ENCODE data around the gene SLCO4A1.

The SLCO4A1 gene

DNA sequence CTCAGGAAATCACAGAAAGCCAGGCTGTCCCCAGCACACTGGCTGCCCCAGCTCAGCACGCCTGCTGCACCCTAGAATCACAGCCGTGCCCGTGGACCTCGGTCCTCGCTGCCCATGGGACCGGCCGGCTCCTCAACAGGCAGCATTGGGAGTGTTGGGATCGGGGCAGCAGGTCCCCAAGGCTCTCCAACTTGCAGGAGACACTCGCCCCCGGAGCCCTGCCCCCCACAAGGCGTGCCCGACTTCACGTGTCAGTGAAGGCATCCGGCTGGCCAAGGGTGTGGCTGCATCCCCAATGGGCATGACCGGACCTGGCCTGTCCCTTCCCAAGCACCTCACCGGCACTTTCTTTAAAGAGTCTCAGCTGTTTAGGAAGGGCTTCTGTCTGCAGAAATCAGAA lies 63.3 kb downstream of the SLCO4A1 start:
- DNase-seq: no peak

DNA sequence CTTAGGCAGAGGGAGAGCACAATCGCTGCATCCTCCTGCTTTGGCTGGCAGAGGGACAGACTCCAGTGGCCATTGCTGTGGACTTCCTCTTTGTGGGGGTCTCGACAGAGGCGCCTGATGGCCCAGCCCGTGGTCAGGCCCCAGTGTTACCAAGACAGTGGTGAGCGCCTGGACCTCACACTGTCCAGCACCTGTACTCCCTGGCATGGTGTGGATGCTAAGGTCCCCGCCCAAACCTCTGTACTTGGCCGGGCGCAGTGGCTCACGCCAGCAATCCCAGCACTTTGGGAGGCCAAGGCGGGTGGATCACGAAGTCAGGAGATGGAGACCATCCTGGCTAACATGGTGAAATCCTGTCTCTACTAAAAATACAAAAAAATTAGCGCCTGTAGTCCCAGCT lies 64.0 kb downstream of the SLCO4A1 start:
- DNase-seq: no peak

GRCh38 chr20:62706857-62707256 lies 64.6 kb downstream of the SLCO4A1 start:
- no peak for DNase-seq

DNA sequence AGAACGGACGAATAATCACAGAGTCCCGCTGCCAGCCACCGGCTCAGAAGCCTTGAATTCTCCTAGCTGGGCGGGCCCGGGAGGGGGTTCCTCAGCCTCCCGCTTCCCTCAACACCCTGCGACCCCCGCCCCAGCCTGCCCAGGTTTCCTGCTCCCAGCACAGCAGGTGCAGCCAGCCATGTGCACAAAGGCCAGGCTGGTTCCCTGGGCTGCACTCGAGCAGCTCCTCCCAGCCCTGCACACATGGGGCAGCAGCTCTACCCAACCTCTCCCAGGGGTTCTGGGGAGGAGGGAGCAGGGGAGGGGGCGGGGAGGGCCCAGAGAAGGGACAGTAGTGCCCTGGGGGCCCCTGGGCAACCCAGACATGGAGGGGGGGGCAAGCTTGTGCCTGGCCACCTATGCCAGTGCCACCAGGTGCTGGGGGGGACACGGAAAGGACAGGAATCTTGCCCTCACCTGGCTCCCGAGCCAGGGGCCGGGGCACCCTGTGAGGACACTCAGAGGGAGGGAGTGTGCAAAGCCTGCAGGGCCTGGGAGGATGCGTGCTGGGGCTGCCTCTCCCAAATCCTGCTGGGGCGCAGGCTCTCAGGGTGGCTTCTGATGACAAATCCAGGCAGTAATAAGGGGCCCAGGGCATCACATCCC lies 65.1 kb downstream of the SLCO4A1 start:
- no peak for DNase-seq

DNA sequence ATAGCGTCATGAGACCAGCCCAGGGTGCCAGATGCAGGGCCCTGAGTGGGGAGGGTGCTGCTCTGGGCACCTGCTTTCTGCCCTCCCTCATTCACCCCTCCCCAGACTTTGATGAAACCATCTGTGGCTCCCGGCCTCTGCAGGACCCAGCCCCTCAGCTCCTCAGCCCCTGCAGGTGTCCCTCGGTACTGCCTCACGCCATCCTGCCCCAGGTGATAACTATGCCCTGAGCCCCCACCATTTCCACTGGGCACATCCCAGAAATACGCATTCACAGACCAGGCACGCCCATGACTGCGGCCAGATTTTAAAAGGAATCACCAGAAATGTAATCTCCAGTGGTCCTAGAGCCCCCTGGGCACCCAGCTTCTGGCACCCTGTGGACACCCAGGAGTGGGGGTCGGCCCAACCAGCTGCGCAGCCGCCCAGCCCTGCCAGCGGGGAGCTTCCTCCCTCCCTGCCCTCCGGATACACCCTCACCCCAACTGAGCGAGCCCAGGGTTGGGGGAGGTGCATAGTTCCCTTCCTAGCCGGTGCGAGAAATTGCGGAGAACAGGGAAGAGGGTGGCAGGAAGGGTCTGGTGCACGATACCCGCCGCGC lies 65.7 kb downstream of the SLCO4A1 start:
- peak; percentile 41 for DNase-seq

DNA sequence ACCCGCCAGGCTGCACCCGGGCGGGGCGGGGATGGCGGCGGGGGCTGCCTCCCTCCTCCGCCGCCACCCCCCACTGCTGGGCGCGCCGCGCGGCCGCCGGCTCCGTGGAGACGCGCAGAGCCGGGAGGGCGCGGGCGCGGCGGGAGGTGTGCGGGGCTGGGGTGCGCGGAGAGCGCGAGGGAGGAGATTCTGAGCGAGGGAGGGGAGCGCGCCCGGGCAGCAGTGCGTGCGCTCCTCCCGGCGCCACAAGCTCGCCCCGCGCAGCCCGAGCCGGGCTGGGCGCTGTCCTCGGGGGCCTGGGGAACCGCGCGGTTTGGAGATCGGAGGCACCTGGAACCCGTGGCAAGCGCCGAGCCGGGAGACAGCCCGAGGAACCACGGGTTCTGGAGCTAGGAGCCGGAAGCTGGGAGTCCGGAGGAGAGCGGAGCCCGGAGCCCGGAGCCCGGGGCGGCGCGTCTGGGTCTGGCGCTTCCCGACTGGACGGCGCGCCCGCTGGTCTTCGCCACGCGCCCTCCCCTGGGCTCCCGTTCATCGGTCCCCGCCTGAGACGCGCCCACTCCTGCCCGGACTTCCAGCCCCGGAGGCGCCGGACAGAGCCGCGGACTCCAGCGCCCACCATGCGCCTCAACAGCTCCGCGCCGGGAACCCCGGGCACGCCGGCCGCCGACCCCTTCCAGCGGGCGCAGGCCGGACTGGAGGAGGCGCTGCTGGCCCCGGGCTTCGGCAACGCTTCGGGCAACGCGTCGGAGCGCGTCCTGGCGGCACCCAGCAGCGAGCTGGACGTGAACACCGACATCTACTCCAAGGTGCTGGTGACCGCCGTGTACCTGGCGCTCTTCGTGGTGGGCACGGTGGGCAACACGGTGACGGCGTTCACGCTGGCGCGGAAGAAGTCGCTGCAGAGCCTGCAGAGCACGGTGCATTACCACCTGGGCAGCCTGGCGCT lies 66.6 kb downstream of the SLCO4A1 start, which contains the start of gene NTSR1:
TSS of gene NTSR1 (plus strand) at position 246 of the 946 bp plus-strand sequence. CDS start at position 618, 372 bp downstream.
- DNase-seq: no peak

GRCh38 chr20:62709537-62709905 lies 67.2 kb downstream of the SLCO4A1 start:
- no peak for DNase-seq

DNA sequence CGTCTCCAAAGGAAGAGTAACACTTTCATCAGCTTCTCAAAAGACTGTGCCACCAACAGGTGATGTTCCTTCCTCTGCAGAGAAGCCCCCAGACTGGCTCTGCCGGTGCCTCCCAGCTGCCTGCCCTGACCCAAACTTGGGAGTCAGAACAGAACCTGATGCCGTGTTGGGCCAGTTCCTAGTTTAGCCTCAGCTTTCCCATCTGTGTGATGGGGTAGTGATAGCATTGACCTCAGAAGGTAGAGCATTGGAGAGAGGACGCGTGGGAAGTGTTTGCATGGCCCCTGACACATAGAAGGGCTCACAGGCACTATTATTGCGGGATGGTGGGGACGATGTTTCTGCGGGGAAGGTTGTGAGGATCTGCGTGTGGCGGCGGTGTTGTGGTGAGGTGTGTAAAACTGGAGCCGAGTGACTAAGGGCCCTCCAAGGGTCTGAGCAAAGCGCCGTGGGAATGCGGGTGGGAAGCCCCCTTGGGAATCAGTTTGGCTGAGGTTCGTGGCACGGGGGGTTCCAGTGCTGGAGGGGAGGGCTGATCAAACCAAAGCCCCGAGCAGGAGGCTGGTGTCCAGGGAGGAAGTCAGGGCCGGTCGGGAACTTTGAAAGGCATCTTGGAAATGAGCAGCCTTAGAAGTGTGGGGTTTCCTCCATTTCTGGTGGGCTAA lies 68.0 kb downstream of the SLCO4A1 start:
- no peak for DNase-seq

- DNase-seq: no peak
Measured at GRCh38 chr20:62710886-62711702, 68.8 kb downstream of the SLCO4A1 start.

DNA sequence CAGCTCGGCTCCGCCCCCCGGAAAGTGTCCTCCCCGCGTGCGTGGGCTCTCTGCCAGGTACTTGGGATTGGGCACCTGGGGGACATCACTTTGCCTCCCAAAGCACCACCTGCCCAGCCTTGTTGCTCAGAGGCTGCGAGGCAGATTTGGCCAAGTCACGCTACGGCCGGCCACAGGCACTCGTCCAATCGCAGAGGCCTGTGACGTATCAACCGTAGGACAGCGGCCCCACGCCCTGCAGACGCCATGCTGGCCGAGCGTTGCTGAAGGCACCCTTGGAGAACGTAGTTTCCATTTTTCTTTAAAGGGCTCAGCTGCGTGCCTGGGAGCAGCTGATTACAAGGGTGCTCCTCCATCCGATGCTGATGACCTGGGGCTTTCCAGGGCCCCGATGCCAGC lies 69.4 kb downstream of the SLCO4A1 start:
- peak; percentile 75 for DNase-seq

DNA sequence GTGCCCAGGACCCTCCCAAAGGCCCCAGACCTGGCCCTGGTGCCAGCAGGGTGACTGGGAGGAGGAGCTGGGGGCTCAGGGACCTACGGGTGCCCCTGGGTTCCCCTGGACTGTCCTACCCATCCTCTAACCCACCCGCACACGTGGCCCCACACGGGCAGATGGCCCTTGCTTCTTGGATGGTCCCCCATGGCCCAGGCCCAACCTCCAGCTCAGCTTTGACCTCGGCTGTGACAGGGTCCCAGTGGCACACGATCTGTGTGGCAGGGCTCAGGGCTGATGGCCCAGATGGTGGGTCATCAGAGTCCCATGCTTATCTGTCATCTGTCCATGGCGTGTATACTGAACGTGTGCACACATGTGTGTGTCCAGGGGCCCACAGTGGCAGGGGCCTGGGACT lies 70.3 kb downstream of the SLCO4A1 start:
- DNase-seq: no peak

DNA sequence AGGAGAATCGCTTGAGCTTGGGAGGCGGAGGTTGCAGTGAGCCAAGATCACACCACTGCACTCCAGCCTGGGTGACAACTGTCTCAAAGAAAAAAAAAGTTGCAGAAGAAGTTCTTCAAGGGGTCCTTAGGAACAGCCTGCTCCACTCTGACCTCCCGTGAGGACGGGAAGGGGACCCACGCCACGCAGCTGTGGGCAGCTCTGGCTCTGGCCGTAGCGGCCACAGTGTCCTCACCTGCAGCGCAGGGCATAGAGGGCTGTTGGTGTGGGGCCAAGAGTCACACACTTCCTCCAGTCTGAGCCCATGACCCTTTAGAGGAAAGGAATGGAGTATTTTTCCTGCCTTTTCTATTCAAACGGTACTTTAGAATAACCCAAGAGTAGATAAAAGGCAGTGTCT lies 71.7 kb downstream of the SLCO4A1 start:
- no peak for DNase-seq

DNA sequence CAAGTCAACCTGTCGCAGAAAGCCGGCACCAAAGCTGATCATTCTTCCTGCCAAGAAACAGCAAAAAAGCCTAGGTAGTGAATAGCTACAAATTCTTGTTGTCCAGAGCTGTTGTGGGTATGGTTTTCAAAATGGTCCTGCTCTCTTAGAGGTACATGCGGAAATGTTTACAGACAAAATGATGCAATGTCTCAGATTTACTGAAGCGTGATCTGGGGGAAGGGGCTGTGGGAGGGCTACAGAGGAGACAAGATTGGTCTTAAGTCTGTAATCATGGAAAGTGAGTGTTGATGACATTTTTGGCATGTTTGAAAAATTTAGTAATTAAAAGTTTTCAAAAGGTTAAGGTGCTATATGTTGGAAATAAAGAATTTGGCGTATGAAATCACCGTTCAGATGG lies 72.5 kb downstream of the SLCO4A1 start:
- DNase-seq: no peak

GRCh38 chr20:62715201-62715600 lies 72.9 kb downstream of the SLCO4A1 start:
- no peak for DNase-seq

DNA sequence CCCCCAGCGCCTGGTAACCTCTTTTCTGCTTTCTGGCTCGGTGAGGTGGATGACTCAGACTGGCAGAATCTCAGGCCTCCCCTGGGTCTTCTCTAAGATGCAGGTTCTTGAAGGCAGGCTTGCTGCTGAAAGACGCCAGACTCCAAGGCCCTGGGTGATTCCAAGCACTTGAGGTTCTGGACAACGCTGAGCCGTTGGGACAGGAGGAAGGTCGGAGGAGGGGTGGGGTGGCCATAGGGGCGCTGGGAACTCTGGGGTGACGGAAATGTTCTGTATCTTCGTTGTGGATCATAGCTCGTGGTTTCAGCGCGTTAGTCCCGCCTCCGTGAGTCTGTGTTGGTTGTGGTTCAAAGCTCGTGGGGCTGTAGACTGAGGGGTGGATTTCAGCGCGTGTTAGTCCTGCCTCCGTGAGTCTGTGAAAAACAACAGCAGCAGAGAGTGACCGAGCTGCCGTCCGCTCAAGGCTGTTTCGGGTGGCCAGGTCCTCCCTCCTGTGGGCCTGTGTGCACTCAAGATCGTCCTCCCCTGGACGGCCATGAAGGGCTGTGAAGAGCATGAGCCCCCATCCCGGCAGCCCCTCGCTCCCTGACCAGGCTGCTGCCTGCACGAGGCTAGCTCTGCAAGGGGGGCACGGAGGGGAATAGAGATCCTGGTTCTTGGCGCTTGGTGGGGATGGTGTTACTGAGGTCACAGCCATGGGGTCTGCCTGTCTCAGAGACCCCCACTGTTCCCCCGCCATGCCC lies 74.1 kb downstream of the SLCO4A1 start:
- no peak for DNase-seq

GRCh38 chr20:62716941-62717310 lies 74.6 kb downstream of the SLCO4A1 start:
- DNase-seq: no peak

DNA sequence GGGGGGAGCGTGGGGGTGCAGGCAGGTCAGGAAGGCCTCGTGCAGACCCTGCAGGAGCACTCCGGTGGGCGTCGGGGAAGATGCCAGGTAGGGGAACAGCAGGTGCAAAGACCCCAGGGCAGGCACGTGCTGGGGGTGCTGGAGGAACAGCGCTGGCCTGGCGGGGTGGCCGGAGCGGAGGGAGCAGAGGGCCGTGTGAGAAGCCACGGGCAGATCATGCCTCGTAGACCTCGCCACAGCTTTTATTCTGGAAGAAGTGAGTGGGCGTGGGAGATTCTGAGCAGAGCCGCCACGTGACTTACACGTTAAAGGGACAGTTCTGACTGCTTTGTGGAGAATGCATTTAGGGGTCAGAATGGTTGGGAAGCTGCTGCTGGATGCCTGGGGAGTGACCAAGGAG lies 75.6 kb downstream of the SLCO4A1 start:
- no peak for DNase-seq

- DNase-seq: no peak
Measured at GRCh38 chr20:62718546-62718945, 76.2 kb downstream of the SLCO4A1 start.

- DNase-seq: no peak
Measured at GRCh38 chr20:62719250-62719935, 77.1 kb downstream of the SLCO4A1 start.
